ENCODE measurements around the gene NKAIN4. TPM values are rescaled to one million over a fixed set of nuclear protein-coding genes. Genes with fewer than 3 reads are reported as not detected.

NKAIN4 gene
- total RNA-seq, 4 donors from 2014 or later: not detected

GRCh38 chr20:63248835-63249591 lies 5.2 kb downstream of the NKAIN4 start:
- Histone ChIP-seq H3K4me3 (no peak overlapping the region), H3K9me3 (no peaks in the 10 kb centered on the region), H3K27ac (no peak overlapping the region), H3K27me3 (peaks cover 27 to 48% (median 39%) of the 10 kb centered on the region in 3 donors), H3K4me1 (no peaks in the 10 kb centered on the region), H3K36me3 (no peaks in the 10 kb centered on the region)
- intact Hi-C loops (cut with DNase I; ENCODE audit: low total_unique reads) (no loop called here), in situ Hi-C loops (cut with MboI; ENCODE audit: low sequenced_read_pairs in 4 of 4) (no loop called here)
- TF ChIP-seq POLR2A (IDR thresholded peaks at IDR 0.05): no peak
- no peak for TF ChIP-seq CTCF (IDR thresholded peaks at IDR 0.05 in 4 of 5, conservative IDR thresholded peaks at IDR 0.05 in 1 of 5)
- ATAC-seq (no peak), DNase-seq (no peak)

GRCh38 chr20:63247671-63248228 lies 6.5 kb downstream of the NKAIN4 start:
- Histone ChIP-seq H3K27me3 (peaks cover 20 to 36% (median 27%) of the 10 kb centered on the region in 3 donors), H3K9me3 (no peaks in the 10 kb centered on the region), H3K4me1 (no peaks in the 10 kb centered on the region), H3K27ac (no peak overlapping the region), H3K36me3 (no peaks in the 10 kb centered on the region), H3K4me3 (no peak overlapping the region)
- intact Hi-C loops (cut with DNase I; ENCODE audit: low total_unique reads) (no loop called here), in situ Hi-C loops (cut with MboI; ENCODE audit: low sequenced_read_pairs in 4 of 4) (no loop called here)
- no peak for DNase-seq
- ATAC-seq: no peak
- TF ChIP-seq POLR2A (IDR thresholded peaks at IDR 0.05) (no peak), CTCF (IDR thresholded peaks at IDR 0.05 in 4 of 5, conservative IDR thresholded peaks at IDR 0.05 in 1 of 5) (no peak)

- no peak for DNase-seq
- no peak for ATAC-seq
- Histone ChIP-seq H3K27me3 (peaks cover 15 to 26% (median 17%) of the 10 kb centered on the region in 3 donors), H3K36me3 (no peaks in the 10 kb centered on the region), H3K27ac (no peak overlapping the region), H3K4me3 (no peak overlapping the region), H3K9me3 (no peaks in the 10 kb centered on the region), H3K4me1 (no peaks in the 10 kb centered on the region)
- intact Hi-C loops (cut with DNase I; ENCODE audit: low total_unique reads): no loop called here
- no peak for TF ChIP-seq CTCF (IDR thresholded peaks at IDR 0.05 in 4 of 5, conservative IDR thresholded peaks at IDR 0.05 in 1 of 5)
- no peak for TF ChIP-seq POLR2A (IDR thresholded peaks at IDR 0.05)
- in situ Hi-C loops (cut with MboI; ENCODE audit: low sequenced_read_pairs in 4 of 4): no loop called here
Observed at GRCh38 chr20:63246490-63247288, 7.6 kb downstream of the NKAIN4 start.

- in situ Hi-C loops (cut with MboI; ENCODE audit: low sequenced_read_pairs in 4 of 4): no loop called here
- intact Hi-C loops (cut with DNase I; ENCODE audit: low total_unique reads): no loop called here
- no peak for ATAC-seq
- H3K4me3 ChIP-seq: no peak overlapping the region
- H3K27ac ChIP-seq: no peak overlapping the region
- H3K36me3 ChIP-seq: no peaks in the 10 kb centered on the region
- DNase-seq: no peak
- TF ChIP-seq CTCF (IDR thresholded peaks at IDR 0.05 in 4 of 5, conservative IDR thresholded peaks at IDR 0.05 in 1 of 5) (no peak), POLR2A (IDR thresholded peaks at IDR 0.05) (no peak)
- no peaks in the 10 kb centered on the region for H3K9me3 ChIP-seq
- H3K27me3 ChIP-seq: peaks cover 9 to 21% (median 12%) of the 10 kb centered on the region in 3 donors
- H3K4me1 ChIP-seq: no peaks in the 10 kb centered on the region
Observed at GRCh38 chr20:63244468-63244867, 9.8 kb downstream of the NKAIN4 start.

Measured in gastrocnemius medialis (tissue), 4 donors.